Activated T-cell treated with anti-CD3 and anti-CD28 coated beads for 24 hours (primary cell): Measurements from ENCODE around the gene FOSL2.
A peak's percentile ranks its signal among the peaks of the same experiment; 100 is the strongest.

Experiments used
- DNase-seq: peaks from one replicate; pipeline ENCODE4 v3.0.0-alpha.2; 2020; ENCODE audit warnings: low read depth

The FOSL2 gene

GRCh38 chr2:28395334-28396061, 2.8 kb downstream of the FOSL2 start:
- no peak for DNase-seq

- DNase-seq: no peak
Observed at GRCh38 chr2:28397043-28397381, 4.4 kb downstream of the FOSL2 start.

GRCh38 chr2:28398101-28398834, 5.6 kb downstream of the FOSL2 start:
- DNase-seq: no peak

- no peak for DNase-seq
Observed at GRCh38 chr2:28399289-28399688, 6.6 kb downstream of the FOSL2 start.

GRCh38 chr2:28399956-28400355, 7.3 kb downstream of the FOSL2 start:
- DNase-seq: no peak

- DNase-seq: no peak
Observed at GRCh38 chr2:28400419-28400818, 7.8 kb downstream of the FOSL2 start.

GRCh38 chr2:28400921-28401320, 8.3 kb downstream of the FOSL2 start:
- no peak for DNase-seq

- DNase-seq: no peak
Observed at GRCh38 chr2:28401411-28401810, 8.8 kb downstream of the FOSL2 start.

GRCh38 chr2:28401948-28402550, 9.4 kb downstream of the FOSL2 start:
- DNase-seq: no peak

GRCh38 chr2:28403370-28403956, 10.8 kb downstream of the FOSL2 start:
- no peak for DNase-seq

GRCh38 chr2:28404086-28404485, 11.4 kb downstream of the FOSL2 start:
- DNase-seq: no peak

- DNase-seq: no peak
Observed at GRCh38 chr2:28405537-28405936, 12.9 kb downstream of the FOSL2 start.

GRCh38 chr2:28406276-28407096, 13.8 kb downstream of the FOSL2 start:
- DNase-seq: no peak

- no peak for DNase-seq
Observed at GRCh38 chr2:28407131-28407975, 14.7 kb downstream of the FOSL2 start.

- DNase-seq: no peak
Observed at GRCh38 chr2:28407976-28408690, 15.5 kb downstream of the FOSL2 start.

- DNase-seq: peak; percentile 59
Observed at GRCh38 chr2:28408764-28409599, 16.3 kb downstream of the FOSL2 start.

- DNase-seq: no peak
Observed at GRCh38 chr2:28411166-28411755, 18.6 kb downstream of the FOSL2 start.

GRCh38 chr2:28411956-28412609, 19.4 kb downstream of the FOSL2 start:
- no peak for DNase-seq
